SK-N-MC (cell line): ENCODE measurements around the gene SMYD3.

Experiments
- EZH2 ChIP-seq: fragments of 200-600 bp; sonication (generic); IDR thresholded peaks from one replicate; pipeline ENCODE4 v1.6.1; 2017; ENCODE audit warnings: antibody characterized with exemption
- POLR2AphosphoS5 ChIP-seq: IDR thresholded peaks from 2 replicates; pipeline ENCODE4 v1.6.1; 2012; ENCODE audit warnings: mild to moderate bottlenecking, low read depth, low read length, borderline replicate concordance

GRCh38 chr1:245715291-245715701 lies 791.8 kb downstream of the SMYD3 start:
- TF ChIP-seq EZH2 (no peak), POLR2AphosphoS5 (no peak)
